A673 (cell line): Measurements from ENCODE around the gene SLC38A9.

Experiments
- EZH2 ChIP-seq: fragments of 200-600 bp; sonication (generic); IDR thresholded peaks from 2 replicates; pipeline ENCODE4 v1.6.1; 2017; ENCODE audit warnings: borderline replicate concordance, low read depth, mild to moderate bottlenecking, mixed read lengths, antibody characterized with exemption, low read length; ENCODE audit not compliant: poor library complexity, severe bottlenecking
- TF ChIP-seq, protein P1 (sequence below): fragments of 300-800, 200-600 bp; sonication (generic); conservative IDR thresholded peaks from 2 replicates; pipeline ENCODE4 v1.5.1; 2017; ENCODE audit warnings: low read depth, mild to moderate bottlenecking, antibody characterized with exemption, low read length, moderate library complexity, mixed read lengths

DNA sequence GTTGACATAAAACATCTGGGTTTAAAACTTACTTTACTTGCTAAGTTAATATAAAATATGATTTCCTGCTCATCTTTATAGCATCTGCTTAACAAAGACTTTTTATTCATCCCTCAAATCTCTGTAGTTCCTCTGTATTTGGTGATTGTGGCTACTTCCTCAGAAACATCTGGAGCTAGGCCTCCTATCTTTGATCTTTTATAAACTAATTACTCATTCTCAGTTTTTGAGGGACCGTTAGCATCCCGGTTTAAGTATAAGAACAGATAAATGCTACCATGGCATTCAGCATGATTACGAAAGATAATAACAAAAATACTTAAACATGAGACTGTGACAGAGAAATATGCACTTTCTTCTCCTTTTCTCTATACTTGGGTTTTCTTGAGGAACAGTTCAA lies 85.3 kb downstream of the SLC38A9 start:
- TF ChIP-seq, protein P1, sequence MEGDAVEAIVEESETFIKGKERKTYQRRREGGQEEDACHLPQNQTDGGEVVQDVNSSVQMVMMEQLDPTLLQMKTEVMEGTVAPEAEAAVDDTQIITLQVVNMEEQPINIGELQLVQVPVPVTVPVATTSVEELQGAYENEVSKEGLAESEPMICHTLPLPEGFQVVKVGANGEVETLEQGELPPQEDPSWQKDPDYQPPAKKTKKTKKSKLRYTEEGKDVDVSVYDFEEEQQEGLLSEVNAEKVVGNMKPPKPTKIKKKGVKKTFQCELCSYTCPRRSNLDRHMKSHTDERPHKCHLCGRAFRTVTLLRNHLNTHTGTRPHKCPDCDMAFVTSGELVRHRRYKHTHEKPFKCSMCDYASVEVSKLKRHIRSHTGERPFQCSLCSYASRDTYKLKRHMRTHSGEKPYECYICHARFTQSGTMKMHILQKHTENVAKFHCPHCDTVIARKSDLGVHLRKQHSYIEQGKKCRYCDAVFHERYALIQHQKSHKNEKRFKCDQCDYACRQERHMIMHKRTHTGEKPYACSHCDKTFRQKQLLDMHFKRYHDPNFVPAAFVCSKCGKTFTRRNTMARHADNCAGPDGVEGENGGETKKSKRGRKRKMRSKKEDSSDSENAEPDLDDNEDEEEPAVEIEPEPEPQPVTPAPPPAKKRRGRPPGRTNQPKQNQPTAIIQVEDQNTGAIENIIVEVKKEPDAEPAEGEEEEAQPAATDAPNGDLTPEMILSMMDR, result no peak
- no peak for TF ChIP-seq EZH2
